HFFc6 (cell line): ENCODE measurements around the gene HOXA9. TPM values are rescaled to one million over a fixed set of nuclear protein-coding genes. Genes with fewer than 3 reads are reported as not detected.

Source experiments
- DNase-seq: peaks from one replicate; pipeline ENCODE4 v3.0.0-alpha.2; 2018
- H3K27ac Mint-ChIP-seq: 2 replicates; pipeline ENCODE4 v1.8.0; 2020; ENCODE audit warnings: mild to moderate bottlenecking, mixed read lengths
- H3K27me3 Mint-ChIP-seq: 2 replicates; pipeline ENCODE4 v1.8.0; 2021; ENCODE audit warnings: mild to moderate bottlenecking, moderate library complexity, mixed read lengths; ENCODE audit not compliant: insufficient read depth
- H3K36me3 Mint-ChIP-seq: 2 replicates; pipeline ENCODE4 v1.8.0; 2021; ENCODE audit warnings: low read depth, mixed read lengths
- H3K4me1 Mint-ChIP-seq: 2 replicates; pipeline ENCODE4 v1.8.0; 2020; ENCODE audit warnings: low read depth, mixed read lengths
- H3K4me3 Mint-ChIP-seq: 2 replicates; pipeline ENCODE4 v1.8.0; 2020; ENCODE audit warnings: mild to moderate bottlenecking, moderate library complexity, mixed read lengths
- H3K9me3 Mint-ChIP-seq: 2 replicates; pipeline ENCODE4 v1.8.0; 2020; ENCODE audit warnings: mild to moderate bottlenecking, mixed read lengths
- CTCF ChIP-seq: fragments of 200-600 bp; sonication (generic); IDR thresholded peaks from 2 replicates; pipeline ENCODE4 v1.5.0; 2021; ENCODE audit warnings: antibody characterized with exemption, mild to moderate bottlenecking
- total RNA-seq, 6 experiments: library from RNA; stranded (reverse); fragmentation: NEBNext Ultra II Directional; extraction: Animal tissue kit (Norgen Biotek cat#: 25700); gene quantifications; 2 replicates in 1 of 6; 3 replicates in 5 of 6; pipeline ENCODE4 v1.2.3, GENCODE V29; 2021

Gene HOXA9
- total RNA-seq, 6 experiments from 2014 or later = 25.2 to 37.0 (median 26.7) TPM

GRCh38 chr7:27180431-27181420, 15.4 kb upstream of the HOXA9 start:
- Mint-ChIP-seq H3K36me3 (peaks cover 55% of the 10 kb centered on the region), H3K27me3 (peaks cover 31% of the 10 kb centered on the region), H3K9me3 (no peaks in the 10 kb centered on the region), H3K4me3 (peak overlapping the region; percentile 93), H3K4me1 (peaks cover 50% of the 10 kb centered on the region), H3K27ac (peak overlapping the region; percentile 97)
- DNase-seq = no peak
- TF ChIP-seq CTCF = no peak

- Mint-ChIP-seq H3K4me1 (peaks cover 59% of the 10 kb centered on the region), H3K36me3 (peaks cover 56% of the 10 kb centered on the region), H3K27ac (peak overlapping the region; percentile 97), H3K4me3 (peak overlapping the region; percentile 93), H3K9me3 (no peaks in the 10 kb centered on the region), H3K27me3 (peaks cover 25% of the 10 kb centered on the region)
- peak; percentile 90 for DNase-seq
- peak; percentile 96 for TF ChIP-seq CTCF
These were observed 14.4 kb upstream of the HOXA9 start for GRCh38 chr7:27179503-27180430.

- peaks cover 20% of the 10 kb centered on the region for H3K27me3 Mint-ChIP-seq
- DNase-seq = no peak
- H3K36me3 Mint-ChIP-seq = peaks cover 53% of the 10 kb centered on the region
- peaks cover 63% of the 10 kb centered on the region for H3K4me1 Mint-ChIP-seq
- no peak for TF ChIP-seq CTCF
- H3K27ac Mint-ChIP-seq = peak overlapping the region; percentile 97
- H3K9me3 Mint-ChIP-seq = no peaks in the 10 kb centered on the region
- peak overlapping the region; percentile 93 for H3K4me3 Mint-ChIP-seq
These were observed 13.7 kb upstream of the HOXA9 start for GRCh38 chr7:27179030-27179429.

GRCh38 chr7:27178366-27178765, 13.0 kb upstream of the HOXA9 start:
- Mint-ChIP-seq H3K9me3 (no peaks in the 10 kb centered on the region), H3K4me3 (peak overlapping the region; percentile 93), H3K4me1 (peaks cover 63% of the 10 kb centered on the region), H3K36me3 (peaks cover 47% of the 10 kb centered on the region), H3K27me3 (peaks cover 15% of the 10 kb centered on the region), H3K27ac (peak overlapping the region; percentile 97)
- no peak for TF ChIP-seq CTCF
- DNase-seq = no peak

GRCh38 chr7:27177795-27178320, 12.5 kb upstream of the HOXA9 start:
- Mint-ChIP-seq H3K9me3 (no peaks in the 10 kb centered on the region), H3K4me3 (peak overlapping the region; percentile 93), H3K4me1 (peaks cover 61% of the 10 kb centered on the region), H3K27me3 (peaks cover 15% of the 10 kb centered on the region), H3K27ac (peak overlapping the region; percentile 97), H3K36me3 (peaks cover 44% of the 10 kb centered on the region)
- TF ChIP-seq CTCF = no peak
- DNase-seq = no peak
